OCI-M2 (cell line): Measurements from ENCODE around the gene NPTX1.
"Not testable (repeated sequence)": the region's sequence is repeated elsewhere in the genome, so short reads cannot be mapped to it uniquely, and the experiment has no call there.

Source experiments
- DNase-seq: peaks from one replicate; lab custom pipeline; 2025; ENCODE audit not compliant: unreplicated experiment; lab: John Stamatoyannopoulos, UW

Gene NPTX1

GRCh38 chr17:80475910-80476876 is at the start of gene NPTX1:
Gene NPTX1, minus strand, starts transcription at chr17:80476607. Its CDS starts 161 bp downstream, at chr17:80476446.
- no peak for DNase-seq

GRCh38 chr17:80523956-80524712 is 47.7 kb upstream of the NPTX1 start:
- no peak for DNase-seq

- no peak for DNase-seq
Measured at GRCh38 chr17:80523054-80523744, 46.8 kb upstream of the NPTX1 start.

- no peak for DNase-seq
Measured at GRCh38 chr17:80520810-80521455, 44.5 kb upstream of the NPTX1 start.

- DNase-seq: no peak
Measured at GRCh38 chr17:80519091-80519781, 42.8 kb upstream of the NPTX1 start.

- no peak for DNase-seq
Measured at GRCh38 chr17:80518392-80518791, 42.0 kb upstream of the NPTX1 start.

GRCh38 chr17:80517641-80518040 is 41.2 kb upstream of the NPTX1 start:
- DNase-seq: no peak

- DNase-seq: no peak
Measured at GRCh38 chr17:80516171-80516932, 39.9 kb upstream of the NPTX1 start.

GRCh38 chr17:80513892-80514291 is 37.5 kb upstream of the NPTX1 start:
- DNase-seq: no peak

GRCh38 chr17:80513201-80513600 is 36.8 kb upstream of the NPTX1 start:
- no peak for DNase-seq

- DNase-seq: no peak
Measured at GRCh38 chr17:80512233-80512632, 35.8 kb upstream of the NPTX1 start.

GRCh38 chr17:80511222-80512180 is 35.1 kb upstream of the NPTX1 start:
- DNase-seq: no peak

- DNase-seq: no peak
Measured at GRCh38 chr17:80510772-80511171, 34.4 kb upstream of the NPTX1 start.

GRCh38 chr17:80510132-80510531 is 33.7 kb upstream of the NPTX1 start:
- no peak for DNase-seq

GRCh38 chr17:80509311-80509710 is 32.9 kb upstream of the NPTX1 start:
- DNase-seq: no peak

GRCh38 chr17:80507965-80508364 is 31.6 kb upstream of the NPTX1 start:
- no peak for DNase-seq

GRCh38 chr17:80507177-80507576 is 30.8 kb upstream of the NPTX1 start:
- DNase-seq: not testable (repeated sequence)

GRCh38 chr17:80504686-80505413 is 28.4 kb upstream of the NPTX1 start:
- no peak for DNase-seq
